Activated CD4-positive, alpha-beta T cell treated with anti-CD3 and anti-CD28 coated beads, Interleukin-2, amount 50 U/mL, for 1 hour (primary cell): Measurements from ENCODE around the gene CDKN1B.

Experiments used
- DNase-seq: peaks from one replicate; pipeline ENCODE4 v3.0.0-alpha.2; 2020

Gene CDKN1B

GRCh38 chr12:12770262-12770661 lies 53.1 kb downstream of the CDKN1B start:
- DNase-seq, result no peak
